ENCODE data around the gene MSL1. TPM values are rescaled to one million over a fixed set of nuclear protein-coding genes. Genes with fewer than 3 reads are reported as not detected.
A peak's percentile ranks its signal among the peaks of the same experiment; 100 is the strongest.
"Not testable (repeated sequence)": the region's sequence is repeated elsewhere in the genome, so short reads cannot be mapped to it uniquely, and the experiment has no call there.

Gene MSL1
- polyA plus RNA-seq, 1 donor from 2014 or later, result 137 TPM

- H3K27ac ChIP-seq (ENCODE audit: low read length), result peak overlapping the region; percentile 42
- H3K4me2 ChIP-seq (ENCODE audit: low read length), result no peak overlapping the region
- no peaks in the 10 kb centered on the region for H3K9me2 ChIP-seq (ENCODE audit: insufficient read depth, low read length)
- peaks cover 9% of the 10 kb centered on the region for H3K79me2 ChIP-seq (replicated peaks; ENCODE audit: insufficient read depth, low read length)
- no peaks in the 10 kb centered on the region for H3K9me3 ChIP-seq (ENCODE audit: low read length)
- no peak overlapping the region for H2AFZ ChIP-seq (ENCODE audit: low read depth, low read length)
- TF ChIP-seq EZH2 (IDR thresholded peaks at IDR 0.05; ENCODE audit: borderline replicate concordance, insufficient read depth, low read length, poor library complexity, severe bottlenecking) (no peak), REST (IDR thresholded peaks at IDR 0.05; ENCODE audit: borderline replicate concordance) (no peak), POLR2AphosphoS5 (IDR thresholded peaks at IDR 0.05) (no peak), EP300 (conservative IDR thresholded peaks at IDR 0.05; ENCODE audit: poor library complexity, severe bottlenecking) (no peak), SMC3 (conservative IDR thresholded peaks at IDR 0.05; ENCODE audit: poor library complexity) (no peak), MXI1 (conservative IDR thresholded peaks at IDR 0.05; ENCODE audit: poor library complexity, severe bottlenecking) (no peak), RAD21 (conservative IDR thresholded peaks at IDR 0.05) (no peak), CTCF (IDR thresholded peaks at IDR 0.05; ENCODE audit: poor library complexity, severe bottlenecking) (no peak), TAF1 (IDR thresholded peaks at IDR 0.05; ENCODE audit: low read depth) (no peak)
- no peak overlapping the region for H3K4me3 ChIP-seq (ENCODE audit: low read length)
- H3K27me3 ChIP-seq (ENCODE audit: insufficient read depth, low read depth, low read length), result no peaks in the 10 kb centered on the region
- no peaks in the 10 kb centered on the region for H3F3A ChIP-seq (ENCODE audit: insufficient read depth, low read length, poor library complexity, severe bottlenecking)
- peaks cover 11% of the 10 kb centered on the region for H3K36me3 ChIP-seq (ENCODE audit: insufficient read depth, low read length)
- peak overlapping the region; percentile 7 for H3K9ac ChIP-seq (ENCODE audit: low read length)
- no peaks in the 10 kb centered on the region for H4K20me1 ChIP-seq (ENCODE audit: insufficient read depth)
Observed at GRCh38 chr17:40135817-40136216, 14.0 kb downstream of the MSL1 start.

GRCh38 chr17:40139566-40140058, 17.8 kb downstream of the MSL1 start:
- Histone ChIP-seq H4K20me1 (ENCODE audit: insufficient read depth) (no peaks in the 10 kb centered on the region), H3K9me2 (ENCODE audit: insufficient read depth, low read length) (no peaks in the 10 kb centered on the region), H3F3A (ENCODE audit: insufficient read depth, low read length, poor library complexity, severe bottlenecking) (no peaks in the 10 kb centered on the region), H2AFZ (ENCODE audit: low read depth, low read length) (peak overlapping the region; percentile 78), H3K79me2 (replicated peaks; ENCODE audit: insufficient read depth, low read length) (peaks cover 18% of the 10 kb centered on the region), H3K4me3 (ENCODE audit: low read length) (peak overlapping the region; percentile 78), H3K27ac (ENCODE audit: low read length) (peak overlapping the region; percentile 100), H3K9me3 (ENCODE audit: low read length) (no peaks in the 10 kb centered on the region), H3K27me3 (ENCODE audit: insufficient read depth, low read depth, low read length) (no peaks in the 10 kb centered on the region), H3K4me2 (ENCODE audit: low read length) (peak overlapping the region; percentile 93), H3K9ac (ENCODE audit: low read length) (peak overlapping the region; percentile 98), H3K36me3 (ENCODE audit: insufficient read depth, low read length) (peaks cover 2% of the 10 kb centered on the region)
- peak; percentile 80 for TF ChIP-seq REST (IDR thresholded peaks at IDR 0.05; ENCODE audit: borderline replicate concordance)
- TF ChIP-seq MXI1 (conservative IDR thresholded peaks at IDR 0.05; ENCODE audit: poor library complexity, severe bottlenecking), result no peak
- TF ChIP-seq RAD21 (conservative IDR thresholded peaks at IDR 0.05), result peak; percentile 28
- TF ChIP-seq CTCF (IDR thresholded peaks at IDR 0.05; ENCODE audit: poor library complexity, severe bottlenecking), result no peak
- no peak for TF ChIP-seq EP300 (conservative IDR thresholded peaks at IDR 0.05; ENCODE audit: poor library complexity, severe bottlenecking)
- no peak for TF ChIP-seq TAF1 (IDR thresholded peaks at IDR 0.05; ENCODE audit: low read depth)
- no peak for TF ChIP-seq EZH2 (IDR thresholded peaks at IDR 0.05; ENCODE audit: borderline replicate concordance, insufficient read depth, low read length, poor library complexity, severe bottlenecking)
- no peak for TF ChIP-seq POLR2AphosphoS5 (IDR thresholded peaks at IDR 0.05)
- no peak for TF ChIP-seq SMC3 (conservative IDR thresholded peaks at IDR 0.05; ENCODE audit: poor library complexity)

- H4K20me1 ChIP-seq (ENCODE audit: insufficient read depth); H3K9me3 ChIP-seq (ENCODE audit: low read length); H3F3A ChIP-seq (ENCODE audit: insufficient read depth, low read length, poor library complexity, severe bottlenecking); H3K9me2 ChIP-seq (ENCODE audit: insufficient read depth, low read length); H3K4me2 ChIP-seq (ENCODE audit: low read length); H2AFZ ChIP-seq (ENCODE audit: low read depth, low read length); H3K27me3 ChIP-seq (ENCODE audit: insufficient read depth, low read depth, low read length); H3K9ac ChIP-seq (ENCODE audit: low read length); H3K27ac ChIP-seq (ENCODE audit: low read length); H3K36me3 ChIP-seq (ENCODE audit: insufficient read depth, low read length); H3K4me3 ChIP-seq (ENCODE audit: low read length): not testable (repeated sequence)
- peaks cover 33% of the 10 kb centered on the region for H3K79me2 ChIP-seq (replicated peaks; ENCODE audit: insufficient read depth, low read length)
Observed at GRCh38 chr17:40143166-40143565, 21.4 kb downstream of the MSL1 start.
